ENCODE measurements around the gene TMEM81. TPM values are rescaled to one million over a fixed set of nuclear protein-coding genes. Genes with fewer than 3 reads are reported as not detected.

TMEM81 gene
- total and polyA plus RNA-seq, 9 donors = 0.92 to 4.2 (median 2.2) TPM

DNA sequence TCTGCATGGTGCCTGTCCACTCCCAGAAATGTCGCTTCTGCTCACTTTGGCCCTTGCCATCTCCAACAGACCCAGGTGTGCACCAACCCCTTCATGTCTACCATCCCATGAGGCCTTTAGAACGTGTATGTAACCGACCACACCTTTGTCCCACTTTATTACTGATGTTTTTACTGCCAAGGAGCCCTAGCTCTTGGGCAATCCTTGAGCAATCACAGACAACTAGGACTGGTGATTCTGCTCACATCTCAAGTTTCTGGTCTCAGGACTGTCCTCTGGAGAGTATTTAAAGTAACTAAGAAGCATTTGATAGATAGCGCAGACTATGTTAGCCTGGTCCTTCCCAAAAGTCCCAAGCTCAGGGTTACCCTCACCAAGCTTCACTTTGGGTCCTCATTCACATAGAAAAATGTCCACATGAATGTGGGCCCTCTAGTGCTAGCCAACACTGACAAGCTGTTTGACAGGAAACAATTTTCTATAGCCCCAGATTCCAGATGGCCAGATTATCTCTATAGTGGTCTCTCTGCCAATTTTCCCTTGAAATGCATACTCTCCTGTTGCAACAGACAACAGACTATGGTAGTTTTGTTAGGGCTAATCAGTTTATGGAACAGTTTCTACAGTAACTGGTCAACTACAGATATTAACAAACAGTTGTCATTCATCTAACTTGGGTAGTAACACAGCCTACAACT, 6.9 kb upstream of the TMEM81 start:
- WGBS, 3 donors = 90 to 94% (median 93%) methylated on average over 4 of the region's 4 CpGs
- no peak for DNase-seq
- TF ChIP-seq POLR2A (IDR thresholded peaks at IDR 0.05) (no peak), EP300 (IDR thresholded peaks at IDR 0.05) (no peak)
- TF ChIP-seq, protein P1, sequence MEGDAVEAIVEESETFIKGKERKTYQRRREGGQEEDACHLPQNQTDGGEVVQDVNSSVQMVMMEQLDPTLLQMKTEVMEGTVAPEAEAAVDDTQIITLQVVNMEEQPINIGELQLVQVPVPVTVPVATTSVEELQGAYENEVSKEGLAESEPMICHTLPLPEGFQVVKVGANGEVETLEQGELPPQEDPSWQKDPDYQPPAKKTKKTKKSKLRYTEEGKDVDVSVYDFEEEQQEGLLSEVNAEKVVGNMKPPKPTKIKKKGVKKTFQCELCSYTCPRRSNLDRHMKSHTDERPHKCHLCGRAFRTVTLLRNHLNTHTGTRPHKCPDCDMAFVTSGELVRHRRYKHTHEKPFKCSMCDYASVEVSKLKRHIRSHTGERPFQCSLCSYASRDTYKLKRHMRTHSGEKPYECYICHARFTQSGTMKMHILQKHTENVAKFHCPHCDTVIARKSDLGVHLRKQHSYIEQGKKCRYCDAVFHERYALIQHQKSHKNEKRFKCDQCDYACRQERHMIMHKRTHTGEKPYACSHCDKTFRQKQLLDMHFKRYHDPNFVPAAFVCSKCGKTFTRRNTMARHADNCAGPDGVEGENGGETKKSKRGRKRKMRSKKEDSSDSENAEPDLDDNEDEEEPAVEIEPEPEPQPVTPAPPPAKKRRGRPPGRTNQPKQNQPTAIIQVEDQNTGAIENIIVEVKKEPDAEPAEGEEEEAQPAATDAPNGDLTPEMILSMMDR (IDR thresholded peaks at IDR 0.05) = no peak
- Histone ChIP-seq H3K27me3 (no peaks in the 10 kb centered on the region), H3K9me3 (no peaks in the 10 kb centered on the region), H3K36me3 (no peaks in the 10 kb centered on the region), H3K27ac (no peak overlapping the region), H3K4me3 (no peak overlapping the region), H3K4me1 (ENCODE audit: insufficient read depth) (no peaks in the 10 kb centered on the region)
- intact Hi-C loops (cut with DNase I) = no loop called here

DNA sequence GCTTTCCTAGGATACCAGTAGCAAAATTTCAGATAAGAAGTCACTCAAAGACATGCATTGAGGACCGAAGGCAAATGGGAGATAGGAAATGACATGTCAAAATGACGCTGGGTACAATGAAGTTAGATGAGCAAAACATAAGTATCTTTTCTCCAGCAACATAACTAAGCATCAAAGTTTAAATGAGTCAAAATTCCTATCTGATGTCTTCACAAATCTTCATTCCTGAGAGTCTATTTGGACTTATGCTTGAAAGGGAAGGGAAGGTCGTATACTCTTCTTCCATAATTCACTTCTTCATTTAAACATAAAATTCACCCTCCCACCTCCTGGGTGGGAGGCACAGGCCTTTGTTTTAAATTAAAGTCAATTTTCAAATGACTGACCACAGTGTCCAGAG, 4.1 kb upstream of the TMEM81 start:
- H3K27me3 ChIP-seq = no peaks in the 10 kb centered on the region
- no peaks in the 10 kb centered on the region for H3K36me3 ChIP-seq
- TF ChIP-seq POLR2A (IDR thresholded peaks at IDR 0.05) (no peak), EP300 (IDR thresholded peaks at IDR 0.05) (no peak)
- TF ChIP-seq, protein P1 (IDR thresholded peaks at IDR 0.05) = no peak
- H3K4me1 ChIP-seq (ENCODE audit: insufficient read depth) = no peaks in the 10 kb centered on the region
- intact Hi-C loops (cut with DNase I) = no loop called here
- H3K27ac ChIP-seq = no peak overlapping the region
- no peaks in the 10 kb centered on the region for H3K9me3 ChIP-seq
- WGBS, 3 donors = 82 to 88% (median 88%) methylated on average over 3 of the region's 3 CpGs
- no peak overlapping the region for H3K4me3 ChIP-seq
- DNase-seq = no peak

DNA sequence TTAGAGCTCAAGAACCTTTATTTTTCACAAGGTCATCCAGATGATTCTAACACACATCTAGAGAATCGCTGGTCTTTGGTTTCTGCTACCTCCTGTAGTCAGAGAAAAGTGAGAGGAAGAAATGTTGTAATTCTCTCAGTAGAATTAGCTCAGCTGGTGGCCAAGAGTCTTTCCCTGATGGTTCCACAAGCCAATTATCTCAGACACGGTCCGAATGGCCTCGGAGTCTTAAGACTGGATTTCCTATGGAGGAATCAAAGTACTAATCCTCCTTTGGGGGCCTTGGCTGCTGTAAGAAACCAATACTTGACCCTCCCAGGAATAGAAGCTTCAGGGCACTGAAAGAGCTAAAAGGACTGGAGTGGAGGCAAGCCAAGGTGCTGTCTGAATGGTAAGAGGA, 1.8 kb downstream of the TMEM81 start:
- no peak overlapping the region for H3K27ac ChIP-seq
- TF ChIP-seq EP300 (IDR thresholded peaks at IDR 0.05) (no peak), POLR2A (IDR thresholded peaks at IDR 0.05) (no peak)
- TF ChIP-seq, protein P1 (IDR thresholded peaks at IDR 0.05) = no peak
- no peak overlapping the region for H3K4me3 ChIP-seq
- H3K4me1 ChIP-seq (ENCODE audit: insufficient read depth) = no peaks in the 10 kb centered on the region
- no peak for DNase-seq
- H3K27me3 ChIP-seq = no peaks in the 10 kb centered on the region
- intact Hi-C loops (cut with DNase I) = no loop called here
- H3K36me3 ChIP-seq = no peaks in the 10 kb centered on the region
- no peaks in the 10 kb centered on the region for H3K9me3 ChIP-seq
- WGBS, 3 donors = 89 to 96% (median 91%) methylated on average over 4 of the region's 4 CpGs

DNA sequence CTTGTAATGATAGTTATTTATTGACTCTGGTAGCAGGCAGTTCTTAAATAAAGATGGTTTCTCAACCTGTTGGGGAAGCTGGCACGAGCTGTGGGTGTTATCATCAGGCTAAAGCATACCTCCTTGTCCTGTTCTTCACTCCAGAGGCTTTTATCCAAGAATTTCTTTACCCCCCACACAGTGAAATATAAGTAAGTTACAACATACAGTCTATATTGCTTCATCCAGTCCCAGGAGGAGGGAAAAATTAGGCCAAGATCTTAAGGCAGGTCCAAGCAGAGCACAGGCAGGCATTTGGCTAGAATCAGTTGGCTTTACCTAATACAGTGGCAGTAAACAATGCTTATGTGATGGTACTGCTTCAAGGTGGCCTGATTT, 6.3 kb downstream of the TMEM81 start:
- no peaks in the 10 kb centered on the region for H3K27me3 ChIP-seq
- DNase-seq = no peak
- no peaks in the 10 kb centered on the region for H3K4me1 ChIP-seq (ENCODE audit: insufficient read depth)
- TF ChIP-seq, protein P1 (IDR thresholded peaks at IDR 0.05) = no peak
- TF ChIP-seq EP300 (IDR thresholded peaks at IDR 0.05) = no peak
- TF ChIP-seq POLR2A (IDR thresholded peaks at IDR 0.05) = no peak
- no peak overlapping the region for H3K4me3 ChIP-seq
- WGBS, 3 donors = 56 to 79% (median 64%) methylated on average over 1 of the region's 1 CpG
- H3K36me3 ChIP-seq = no peaks in the 10 kb centered on the region
- H3K9me3 ChIP-seq = no peaks in the 10 kb centered on the region
- intact Hi-C loops (cut with DNase I) = no loop called here
- no peak overlapping the region for H3K27ac ChIP-seq
